LHCN-M2 (cell line): ENCODE results near the gene OR8B8. TPM values are rescaled to one million over a fixed set of nuclear protein-coding genes. Genes with fewer than 3 reads are reported as not detected.
"Not testable (repeated sequence)": the region's sequence is repeated elsewhere in the genome, so short reads cannot be mapped to it uniquely, and the experiment has no call there.

ENCODE experiments used
- DNase-seq: peaks from one replicate; pipeline ENCODE4 v3.0.0-alpha.2; 2012; ENCODE audit warnings: low read depth
- total RNA-seq: library from RNA; depleted of rRNA; stranded (reverse); fragments of >200 nt; gene quantifications from 2 replicates; pipeline ENCODE4 v1.2.3, GENCODE V29; 2014; rRNA removed

Gene OR8B8
- total RNA-seq, 1 experiment from 2014 or later: not detected

DNA sequence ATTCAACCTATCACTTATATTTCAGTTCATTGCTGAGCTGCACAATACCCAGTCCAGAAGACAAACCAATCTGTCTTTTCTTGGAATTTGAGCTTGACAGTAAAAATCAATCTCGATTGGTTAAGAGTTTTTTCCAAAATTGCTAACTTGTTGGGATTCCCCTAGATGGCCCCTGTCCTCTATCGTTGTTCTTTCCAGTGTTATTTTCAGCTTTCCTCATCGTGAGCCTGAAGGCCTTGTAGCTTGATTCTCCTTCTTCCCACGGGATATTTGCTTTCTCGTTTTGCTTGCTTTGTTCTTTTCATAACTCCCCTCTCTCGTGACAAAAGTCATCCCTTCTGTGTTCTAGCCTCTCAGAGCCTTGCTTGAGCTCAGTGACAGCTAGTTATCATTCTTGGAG lies 3.1 kb downstream of the OR8B8 start:
- DNase-seq: no peak

DNA sequence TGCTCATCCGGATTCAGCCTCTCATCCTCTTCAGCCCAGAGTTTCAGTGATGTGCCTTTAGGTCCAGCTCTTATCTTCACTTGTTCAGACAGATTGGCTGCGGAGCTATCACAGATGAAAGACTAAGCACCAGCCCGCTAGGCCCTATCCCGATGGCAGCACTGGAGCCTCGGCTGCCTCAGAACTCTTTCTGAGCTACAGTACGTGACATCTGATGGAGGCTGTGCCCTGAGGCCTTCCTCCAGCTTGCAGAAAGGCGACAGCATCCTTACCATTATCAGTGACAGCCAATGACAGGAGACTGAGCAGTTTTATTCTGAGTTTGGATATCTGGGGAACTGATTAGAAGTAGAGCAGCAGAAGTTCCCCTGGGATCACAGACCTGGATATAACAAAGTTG lies 4.0 kb downstream of the OR8B8 start:
- no peak for DNase-seq

DNA sequence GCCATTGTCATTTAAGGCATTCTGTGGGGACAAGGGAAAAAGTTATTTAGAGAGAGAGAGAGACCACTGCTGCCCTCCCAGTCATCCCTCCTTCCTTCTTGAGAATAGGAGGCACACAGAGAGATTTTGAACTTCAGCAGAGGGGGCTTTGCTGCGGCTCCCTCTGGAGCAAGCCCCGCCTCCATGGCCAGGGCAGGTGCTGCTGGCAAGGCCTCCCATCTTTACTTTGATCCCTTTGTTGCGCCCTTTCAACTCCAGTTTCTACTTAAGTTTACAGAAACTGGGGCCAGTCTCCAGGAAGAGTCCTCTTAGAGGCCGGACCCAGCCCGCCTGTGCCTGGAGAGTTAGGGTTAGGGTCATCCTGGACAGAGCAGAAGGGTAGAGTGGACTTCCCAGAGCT lies 4.4 kb downstream of the OR8B8 start:
- no peak for DNase-seq

DNA sequence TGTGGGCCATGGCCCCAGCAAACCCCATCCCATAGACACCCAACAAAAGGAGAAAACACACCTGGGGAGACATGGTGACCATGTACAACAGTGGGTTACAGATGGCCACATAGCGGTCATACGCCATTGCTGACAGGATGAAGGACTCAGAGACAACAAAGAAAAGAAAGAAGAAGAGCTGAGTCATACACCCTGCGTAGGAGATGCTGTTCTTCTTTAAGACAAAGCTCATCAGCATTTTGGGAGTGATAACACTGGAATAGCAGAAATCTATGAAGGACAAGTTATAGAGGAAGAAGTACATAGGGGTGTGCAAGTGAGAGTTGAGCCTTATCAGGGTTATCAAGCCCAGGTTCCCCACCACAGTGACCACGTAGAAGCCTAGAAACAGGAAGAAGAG lies 4.9 kb downstream of the OR8B8 start:
- DNase-seq: no peak

DNA sequence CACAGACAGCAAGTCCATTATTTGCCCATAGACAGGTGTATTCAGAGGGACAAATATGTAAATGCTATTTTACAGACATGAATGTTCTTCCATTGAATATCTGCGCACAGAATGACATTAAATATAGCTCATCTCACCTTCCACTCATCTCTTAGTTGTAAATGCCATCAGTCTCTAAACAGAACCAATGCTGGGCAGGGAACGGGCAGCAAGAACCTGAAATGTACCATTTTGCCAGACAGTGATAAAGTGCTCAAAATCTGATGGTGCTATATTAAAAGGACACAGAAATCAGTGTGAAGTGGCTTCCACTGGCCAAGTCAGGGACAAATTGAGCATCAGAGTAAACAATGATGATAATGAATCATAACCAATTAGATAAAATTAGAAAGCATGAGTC lies 10.8 kb downstream of the OR8B8 start:
- no peak for DNase-seq

DNA sequence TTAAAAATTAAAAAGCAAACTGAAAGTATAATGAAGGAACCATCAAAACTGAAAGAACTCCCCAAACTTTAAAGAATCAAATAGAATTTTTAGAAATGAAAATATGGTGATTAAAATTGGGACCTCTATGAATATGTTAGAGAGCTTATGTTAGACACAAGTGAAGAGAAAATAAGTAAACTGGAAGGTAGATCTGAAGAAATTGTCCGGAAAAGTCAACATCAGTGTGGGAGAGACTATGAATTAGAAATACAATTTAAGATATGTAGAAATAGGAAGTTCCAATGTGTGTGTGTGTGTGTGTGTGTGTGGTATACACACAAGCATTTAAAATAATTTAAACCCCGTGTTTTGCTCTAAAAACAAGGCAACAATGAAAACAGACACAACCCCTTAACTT lies 15.9 kb downstream of the OR8B8 start:
- no peak for DNase-seq

DNA sequence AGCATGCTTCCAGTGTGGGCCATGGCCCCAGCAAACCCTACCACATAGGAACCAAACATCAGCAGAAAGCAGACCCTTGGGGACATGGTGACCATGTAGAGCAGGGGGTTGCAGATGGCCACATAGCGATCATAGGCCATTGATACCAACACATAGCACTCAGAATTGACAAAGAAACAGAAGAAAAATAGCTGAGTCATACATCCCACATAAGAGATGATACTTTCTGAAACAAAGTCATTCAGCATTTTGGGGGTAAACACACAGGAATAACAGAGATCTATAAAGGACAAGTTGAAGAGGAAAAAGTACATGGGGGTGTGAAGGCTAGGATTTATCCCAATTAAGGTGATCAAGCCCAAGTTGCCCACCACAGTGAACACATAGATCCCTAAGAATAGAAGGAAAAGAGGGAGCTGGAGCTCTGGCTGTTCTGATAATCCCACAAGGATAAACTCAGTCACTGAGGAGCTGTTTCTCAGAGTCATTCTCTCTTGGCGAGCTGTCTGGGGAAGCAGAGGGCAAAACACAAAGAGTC lies 21.0 kb downstream of the OR8B8 start, which contains the start of gene OR8B4:
Gene OR8B4, minus strand, starts transcription at position 488 of the 538 bp plus-strand sequence. Its CDS starts 0 bp downstream, at position 488.
- DNase-seq: no peak

DNA sequence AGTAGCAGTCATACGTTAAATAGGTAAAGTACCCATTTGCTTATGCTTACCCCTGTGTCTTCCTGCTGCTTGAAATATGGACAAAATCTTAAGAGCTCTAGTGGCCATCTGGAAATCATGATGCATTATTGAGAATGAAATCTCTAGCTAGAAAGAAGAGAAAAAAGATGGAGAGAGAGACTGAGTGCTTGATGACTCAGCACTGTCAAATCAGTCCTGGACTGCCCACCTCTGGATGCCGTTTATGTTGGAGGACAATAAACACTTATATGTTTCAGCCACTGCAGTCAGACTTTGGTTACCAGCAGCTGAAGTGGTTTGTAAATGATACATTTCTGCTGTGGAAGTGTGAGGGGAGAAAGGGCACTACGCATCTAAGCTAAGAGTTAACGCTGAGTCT lies 24.5 kb downstream of the OR8B8 start:
- no peak for DNase-seq

DNA sequence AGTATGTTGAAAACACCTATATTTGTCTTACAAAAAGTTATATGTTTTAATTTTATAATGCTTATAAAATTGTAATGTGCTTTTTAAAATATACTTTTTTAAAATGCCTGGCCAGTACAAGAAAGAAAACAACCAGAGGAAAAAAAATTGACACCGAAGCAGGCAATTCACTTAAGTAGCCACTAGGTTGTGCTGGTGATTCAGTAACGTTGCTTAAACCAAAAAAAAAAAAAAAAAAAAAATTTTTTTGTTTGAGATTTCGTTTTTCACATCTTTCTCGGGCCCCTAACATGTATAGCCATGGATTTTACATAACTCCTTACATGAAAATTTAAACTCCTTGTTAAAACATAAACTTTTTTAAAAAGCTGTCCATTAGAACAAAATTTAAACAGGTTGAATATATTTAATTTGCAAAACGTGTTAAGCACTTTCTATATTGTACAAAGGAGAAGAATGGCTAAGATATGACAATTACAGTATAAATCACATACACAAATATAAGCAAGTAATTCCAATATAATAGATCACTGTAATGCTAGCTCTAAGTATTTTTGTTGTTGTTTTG lies 30.1 kb downstream of the OR8B8 start:
- DNase-seq: peak; percentile 22

DNA sequence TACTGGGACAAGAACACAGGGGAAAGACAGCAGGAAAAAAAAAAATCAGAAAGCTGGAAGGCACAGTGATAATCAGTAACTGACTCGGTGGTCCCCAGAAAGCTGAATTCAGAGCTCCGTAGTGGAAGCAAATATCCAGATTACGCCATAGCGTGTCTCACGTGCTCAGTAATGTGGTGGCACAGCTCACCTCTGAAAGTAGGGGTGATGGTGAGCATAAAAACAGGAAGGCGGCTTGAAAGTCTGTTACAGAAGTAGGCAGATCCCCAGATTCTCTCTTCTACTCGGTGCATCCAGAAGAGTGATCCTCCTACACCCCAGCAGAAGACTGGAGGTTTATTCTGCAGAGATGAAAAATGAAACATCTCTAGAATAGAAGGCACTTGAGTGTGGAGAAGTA lies 35.6 kb downstream of the OR8B8 start:
- DNase-seq: no peak

DNA sequence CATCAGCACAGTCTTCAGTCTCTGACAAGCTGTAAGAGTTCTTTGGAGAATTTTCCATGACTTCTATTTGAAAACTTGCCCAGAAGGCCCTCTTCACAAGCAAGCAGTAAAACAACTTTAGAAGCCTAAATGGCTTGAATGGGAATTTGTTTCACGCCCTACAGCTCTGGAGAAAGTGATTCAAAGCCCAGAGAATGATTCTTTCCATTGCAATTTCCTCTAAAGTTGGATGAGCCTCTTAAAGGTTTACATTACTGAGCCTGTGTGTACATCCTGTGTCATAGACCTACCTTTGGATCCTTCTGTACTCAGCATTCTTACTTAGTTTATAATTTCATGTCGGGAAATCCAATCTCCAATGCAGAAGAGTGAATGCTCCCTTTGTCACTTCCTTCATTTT lies 39.9 kb downstream of the OR8B8 start:
- no peak for DNase-seq

DNA sequence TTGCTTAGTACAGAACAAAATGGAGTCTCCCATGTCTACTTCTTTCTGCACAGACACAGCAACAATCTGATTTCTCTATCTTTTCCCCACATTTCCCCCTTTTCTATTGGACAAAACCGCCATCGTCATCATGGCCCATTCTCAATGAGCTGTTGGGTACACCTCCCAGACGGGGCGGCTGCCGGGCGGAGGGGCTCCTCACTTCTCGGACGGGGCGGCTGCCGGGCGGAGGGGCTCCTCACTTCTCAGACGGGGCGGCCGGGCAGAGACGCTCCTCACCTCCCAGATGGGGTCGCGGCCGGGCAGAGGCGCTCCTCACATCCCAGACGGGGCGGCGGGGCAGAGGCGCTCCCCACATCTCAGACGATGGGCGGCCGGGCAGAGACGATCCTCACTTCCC lies 42.3 kb downstream of the OR8B8 start:
- DNase-seq: not testable (repeated sequence)

DNA sequence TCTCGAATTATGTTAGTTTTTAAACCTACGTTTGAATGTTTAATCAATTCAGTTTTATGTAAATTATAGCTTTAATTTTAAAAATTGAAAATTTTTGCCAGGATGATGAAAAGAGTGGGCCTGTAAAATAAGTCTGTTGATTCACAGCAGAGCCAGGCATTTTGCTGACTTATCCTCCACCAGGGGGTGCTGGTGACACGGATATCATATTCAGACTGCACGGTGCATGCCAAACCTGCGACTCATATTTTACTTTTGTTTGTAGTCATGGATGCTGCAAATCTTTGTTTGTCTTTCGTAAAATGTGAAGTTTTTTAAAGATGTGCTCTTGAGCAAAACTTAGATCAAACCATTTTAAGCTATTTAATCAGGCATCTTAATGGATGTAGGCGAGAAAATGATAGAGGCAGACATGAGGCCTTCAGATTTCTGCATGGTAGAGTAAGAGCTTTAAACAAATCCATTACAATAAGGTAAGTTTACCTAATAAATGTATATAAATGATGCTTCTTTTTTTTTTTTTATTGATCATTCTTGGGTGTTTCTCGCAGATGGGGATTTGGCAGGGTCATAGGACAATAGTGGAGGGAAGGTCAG lies 43.1 kb downstream of the OR8B8 start:
- peak; percentile 78 for DNase-seq

DNA sequence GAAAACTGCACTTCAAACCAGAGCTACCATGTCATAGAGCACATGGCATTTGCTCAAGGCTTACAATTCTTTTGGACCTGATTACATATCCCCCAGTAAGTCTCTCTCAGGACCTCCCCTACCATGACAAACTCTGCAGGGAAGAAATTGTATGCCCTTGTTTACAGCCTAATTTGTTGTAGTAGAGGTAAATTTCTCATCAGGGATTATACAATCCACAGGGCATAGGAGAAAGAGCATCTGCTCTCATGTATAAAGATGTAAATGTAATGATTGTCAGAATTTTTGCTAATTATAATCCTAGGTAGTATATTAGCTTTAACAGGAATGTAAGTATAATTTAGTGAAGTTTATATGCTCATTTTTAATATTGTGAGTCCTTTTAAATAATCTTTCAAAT lies 46.6 kb downstream of the OR8B8 start, which contains the start of gene OR8B3:
Gene OR8B3, minus strand, starts transcription at position 101 of the 400 bp plus-strand sequence. CDS start 1,673 bp downstream, outside the sequence.
- no peak for DNase-seq

DNA sequence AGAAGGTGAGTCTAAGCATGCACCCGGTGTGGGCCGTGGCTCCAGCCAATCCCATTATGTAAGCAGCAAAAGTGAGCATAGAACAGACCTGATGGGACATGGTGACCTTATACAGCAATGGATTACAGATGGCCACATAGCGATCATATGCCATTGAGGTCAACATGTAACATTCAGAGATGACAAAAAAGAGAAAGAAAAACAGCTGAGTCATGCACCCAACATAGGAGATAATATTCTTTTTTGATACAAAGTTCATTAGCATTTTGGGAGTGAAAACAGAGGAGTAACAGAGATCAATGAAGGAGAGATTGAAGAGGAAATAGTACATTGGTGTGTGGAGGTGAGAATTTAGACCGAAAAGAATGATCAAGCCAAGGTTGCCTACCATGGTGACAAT lies 48.6 kb downstream of the OR8B8 start:
- not testable (repeated sequence) for DNase-seq

DNA sequence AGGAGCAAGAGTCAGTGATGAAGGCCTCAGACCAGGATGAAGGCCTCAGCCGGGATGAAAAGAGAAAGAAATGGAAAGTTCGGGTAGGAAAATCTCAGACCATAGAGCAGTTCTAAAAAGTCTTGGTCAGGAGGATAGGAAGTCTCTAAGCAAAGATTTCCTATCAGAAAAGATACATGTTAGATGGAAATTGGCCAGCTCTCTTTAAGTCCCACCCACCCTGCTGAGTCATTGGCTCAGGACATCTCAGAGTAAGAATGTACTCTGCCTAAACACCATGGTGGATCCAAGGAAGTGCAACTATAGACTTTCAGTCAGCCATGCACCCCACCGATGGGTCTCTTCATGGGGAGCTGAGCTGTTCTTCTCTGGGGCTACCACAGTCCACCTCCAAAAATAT lies 51.1 kb downstream of the OR8B8 start:
- peak; percentile 21 for DNase-seq

Other genes starting within 250 kb of the OR8B8 start
- gene OR8G1, start 204.6 kb downstream of the OR8B8 start, total RNA-seq: not detected in 2 replicates
- gene OR8G5, start 189.3 kb downstream of the OR8B8 start, total RNA-seq: not detected in 2 replicates
- gene OR8D1, start 131.7 kb downstream of the OR8B8 start, total RNA-seq: not detected in 2 replicates
- not detected in 2 replicates for gene OR8D2, start 125.5 kb downstream of the OR8B8 start, total RNA-seq
- not detected in 2 replicates for gene OR8B2, start 61.2 kb downstream of the OR8B8 start, total RNA-seq
- not detected in 2 replicates for gene OR8B3, start 46.7 kb downstream of the OR8B8 start, total RNA-seq
- gene OR8B4, start 20.8 kb downstream of the OR8B8 start, total RNA-seq: not detected in 2 replicates
- gene OR8B12, start 98.0 kb upstream of the OR8B8 start, total RNA-seq: not detected in 2 replicates
- not detected in 2 replicates for gene OR8A1, start 124.3 kb upstream of the OR8B8 start, total RNA-seq
- gene PANX3, start 165.7 kb upstream of the OR8B8 start, total RNA-seq: not detected in 2 replicates
- 33.7 and 35.8 TPM in 2 replicates for gene TBRG1, start 177.2 kb upstream of the OR8B8 start, total RNA-seq
- 11.4 and 15.3 TPM in 2 replicates for gene SIAE, start 228.0 kb upstream of the OR8B8 start, total RNA-seq
- 24.9 and 30.2 TPM in 2 replicates for gene SPA17, start 228.2 kb upstream of the OR8B8 start, total RNA-seq